ENCODE data around the gene SLC2A9.

SLC2A9 gene

GRCh38 chr4:9870165-9870790 lies 151.0 kb downstream of the SLC2A9 start:
- TF ChIP-seq CTCF (conservative IDR thresholded peaks at IDR 0.05; ENCODE audit: low read depth, low read length), result no peak
- no peak for DNase-seq (ENCODE audit: low read depth)
- H3K4me3 ChIP-seq (ENCODE audit: low read depth, low read length), result no peak overlapping the region

GRCh38 chr4:9867751-9868425 lies 153.4 kb downstream of the SLC2A9 start:
- no peak for DNase-seq (ENCODE audit: low read depth)
- TF ChIP-seq CTCF (conservative IDR thresholded peaks at IDR 0.05; ENCODE audit: low read depth, low read length), result no peak
- no peak overlapping the region for H3K4me3 ChIP-seq (ENCODE audit: low read depth, low read length)

GRCh38 chr4:9866931-9867330 lies 154.4 kb downstream of the SLC2A9 start:
- DNase-seq (ENCODE audit: low read depth), result no peak
- H3K4me3 ChIP-seq (ENCODE audit: low read depth, low read length), result no peak overlapping the region
- no peak for TF ChIP-seq CTCF (conservative IDR thresholded peaks at IDR 0.05; ENCODE audit: low read depth, low read length)

- TF ChIP-seq CTCF (conservative IDR thresholded peaks at IDR 0.05; ENCODE audit: low read depth, low read length), result no peak
- H3K4me3 ChIP-seq (ENCODE audit: low read depth, low read length), result no peak overlapping the region
Measured at GRCh38 chr4:9861561-9861960, 159.7 kb downstream of the SLC2A9 start.

GRCh38 chr4:9859810-9860209 lies 161.5 kb downstream of the SLC2A9 start:
- no peak for DNase-seq (ENCODE audit: low read depth)
- no peak overlapping the region for H3K4me3 ChIP-seq (ENCODE audit: low read depth, low read length)
- TF ChIP-seq CTCF (conservative IDR thresholded peaks at IDR 0.05; ENCODE audit: low read depth, low read length), result no peak

More at GRCh38 chr4:9861561-9861960, 159.7 kb downstream of the SLC2A9 start:
- DNase-seq (ENCODE audit: low read depth), result no peak

GRCh38 chr4:9849538-9849920 lies 171.8 kb downstream of the SLC2A9 start:
- no peak for TF ChIP-seq CTCF (conservative IDR thresholded peaks at IDR 0.05; ENCODE audit: low read depth, low read length)
- no peak overlapping the region for H3K4me3 ChIP-seq (ENCODE audit: low read depth, low read length)
- DNase-seq (ENCODE audit: low read depth), result no peak
